ENCODE measurements around the gene PTGES3.
"Not testable (repeated sequence)": the region's sequence is repeated elsewhere in the genome, so short reads cannot be mapped to it uniquely, and the experiment has no call there.

Gene PTGES3, protein sequence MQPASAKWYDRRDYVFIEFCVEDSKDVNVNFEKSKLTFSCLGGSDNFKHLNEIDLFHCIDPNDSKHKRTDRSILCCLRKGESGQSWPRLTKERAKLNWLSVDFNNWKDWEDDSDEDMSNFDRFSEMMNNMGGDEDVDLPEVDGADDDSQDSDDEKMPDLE

DNA sequence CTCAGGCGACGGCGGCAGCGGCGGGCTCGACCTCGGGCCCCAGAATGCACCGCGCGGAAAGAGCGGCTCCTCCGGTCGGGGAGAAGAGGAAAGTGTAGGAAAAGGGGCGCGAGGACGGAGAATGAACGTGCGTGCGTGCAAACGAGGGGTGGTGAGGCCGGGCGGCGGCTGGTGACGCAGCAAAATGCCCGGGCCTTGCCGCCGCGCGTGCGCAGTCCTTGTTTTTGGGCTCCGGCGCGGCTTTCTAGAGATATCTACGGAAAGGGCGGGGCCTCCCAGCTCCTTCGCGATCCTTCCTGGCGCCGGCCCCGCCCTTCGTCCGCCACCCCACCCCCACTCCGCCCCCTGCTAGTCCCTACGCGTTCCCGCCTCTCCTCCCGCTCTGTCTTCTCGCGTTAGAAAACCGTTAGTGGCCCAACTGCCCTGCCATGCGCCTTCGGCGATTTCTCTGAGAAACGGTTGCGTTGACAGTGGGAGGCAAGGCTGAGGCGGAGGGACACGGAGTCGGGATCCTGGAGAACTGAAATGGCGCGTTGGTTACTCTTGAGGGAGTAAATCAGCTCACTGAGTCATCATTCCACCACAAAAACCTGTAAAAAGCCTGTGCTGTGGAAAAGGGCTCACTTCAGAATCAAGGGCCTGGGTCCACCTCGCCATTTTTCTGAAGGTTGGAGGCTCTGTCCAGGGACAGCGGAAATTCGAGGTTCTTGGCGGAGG is at the start of gene PTGES3:
Gene PTGES3 (minus strand): TSS at position 156 of the 717 bp plus-strand sequence. CDS start 285 bp downstream, outside the sequence.
- DNase-seq = peak; percentile 97 to 99

- DNase-seq = no peak
Measured at GRCh38 chr12:56728139-56728861, 40.2 kb upstream of the PTGES3 start.

GRCh38 chr12:56726196-56726675 is 38.2 kb upstream of the PTGES3 start:
- not testable (repeated sequence) for DNase-seq

GRCh38 chr12:56725723-56726102 is 37.6 kb upstream of the PTGES3 start:
- no peak for DNase-seq

DNA sequence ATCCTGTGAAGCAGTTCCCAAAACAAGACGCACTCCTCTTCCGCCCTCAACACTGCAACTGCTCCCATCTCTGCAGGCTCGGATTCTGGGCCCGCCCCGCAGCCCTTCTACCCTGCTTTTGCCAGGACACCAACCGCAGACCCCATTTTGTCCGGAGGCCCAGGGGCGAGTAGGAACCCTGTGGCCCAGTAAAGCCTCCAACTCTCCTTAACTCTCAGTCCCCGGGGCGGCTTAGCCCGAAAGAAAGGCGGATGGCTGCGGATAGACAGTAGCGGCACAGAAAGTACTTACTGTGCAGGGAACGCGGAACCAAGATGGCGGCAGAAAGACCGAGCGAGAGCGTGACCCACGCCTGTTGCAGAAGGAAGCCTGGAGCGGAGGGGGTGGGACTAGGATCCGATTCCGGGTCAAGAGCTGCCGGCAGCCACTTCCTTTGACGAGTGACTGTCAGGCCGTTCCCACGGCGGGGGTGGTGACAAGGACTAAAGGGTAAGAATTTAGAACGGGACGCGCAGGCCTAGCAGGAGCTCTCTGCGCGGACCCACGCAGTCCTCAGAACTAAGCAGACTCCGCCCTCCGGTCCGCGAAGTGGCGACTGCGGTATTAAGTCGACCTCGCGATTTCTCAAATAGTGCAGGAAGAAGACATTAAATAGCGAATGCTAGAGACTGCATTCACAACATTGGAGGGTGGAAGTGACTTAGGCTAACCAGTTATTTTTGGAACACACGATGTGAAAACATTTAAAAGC is 37.1 kb upstream of the PTGES3 start, which contains the start of gene NACA:
Gene NACA (minus strand): TSS at position 328 of the 751 bp plus-strand sequence. CDS start 778 bp downstream, outside the sequence.
- peak; percentile 98 to 99 for DNase-seq

DNA sequence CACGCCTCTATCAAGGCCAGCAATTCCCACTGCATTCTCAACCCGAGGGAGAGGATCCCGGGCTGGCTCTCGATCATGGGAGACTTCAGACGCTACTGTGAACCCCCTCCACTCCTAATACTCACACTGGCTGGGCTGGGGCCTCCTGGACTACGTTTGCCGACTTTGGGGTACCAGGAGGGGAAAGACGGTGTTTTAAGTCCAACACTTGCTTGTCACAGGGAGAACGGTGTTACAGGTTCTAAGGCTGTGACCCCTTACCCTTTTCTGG is 36.6 kb upstream of the PTGES3 start:
- peak in 1 of 2 donors; percentile 38 for DNase-seq

GRCh38 chr12:56723889-56724700 is 36.0 kb upstream of the PTGES3 start:
- DNase-seq = no peak

GRCh38 chr12:56723352-56723751 is 35.3 kb upstream of the PTGES3 start:
- DNase-seq = no peak

GRCh38 chr12:56722832-56723231 is 34.7 kb upstream of the PTGES3 start:
- no peak for DNase-seq

- DNase-seq = no peak
Measured at GRCh38 chr12:56721721-56722120, 33.6 kb upstream of the PTGES3 start.

GRCh38 chr12:56721216-56721615 is 33.1 kb upstream of the PTGES3 start:
- DNase-seq = no peak

- DNase-seq = no peak
Measured at GRCh38 chr12:56720731-56721151, 32.7 kb upstream of the PTGES3 start.

- no peak for DNase-seq
Measured at GRCh38 chr12:56719056-56719455, 31.0 kb upstream of the PTGES3 start.

DNA sequence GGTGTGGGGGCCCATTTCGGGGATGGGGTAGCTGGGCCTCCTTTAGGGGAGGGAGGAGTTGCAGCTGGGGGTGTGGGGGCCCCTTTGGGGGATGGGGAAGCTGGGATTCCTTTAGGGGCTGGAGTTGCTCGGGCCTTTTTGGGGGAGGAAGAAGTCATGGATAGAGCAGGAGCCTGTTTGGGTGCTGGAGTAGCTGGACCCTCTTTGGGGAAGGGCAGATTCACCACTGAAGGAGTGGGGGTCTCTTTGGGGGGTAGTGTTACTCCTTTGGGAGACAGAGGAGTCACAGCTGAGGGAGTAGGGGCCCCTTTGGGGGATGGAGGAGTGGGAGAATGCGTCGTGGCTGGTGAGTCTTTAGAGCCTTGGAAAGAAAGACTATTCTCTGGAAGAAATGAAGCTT is 30.6 kb upstream of the PTGES3 start:
- DNase-seq = no peak

DNA sequence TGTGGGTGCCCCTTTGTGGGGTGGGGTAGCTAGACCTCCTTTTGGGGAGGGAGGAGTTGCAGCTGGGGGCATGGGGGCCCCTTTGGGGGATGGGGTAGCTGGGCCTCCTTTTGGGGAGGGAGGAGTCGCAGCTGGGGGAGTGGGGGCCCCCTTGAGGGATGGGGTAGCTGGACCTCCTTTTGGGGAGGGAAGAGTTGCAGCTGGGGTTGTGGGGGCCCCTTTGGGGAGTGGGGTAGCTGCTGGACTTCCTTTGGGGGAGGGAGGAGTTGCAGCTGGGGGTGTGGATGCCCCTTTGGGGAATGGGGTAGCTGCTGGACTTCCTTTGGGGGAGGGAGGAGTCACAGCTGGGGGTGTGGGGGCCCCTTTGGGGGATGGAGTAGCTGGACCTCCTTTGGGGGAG is 30.1 kb upstream of the PTGES3 start:
- DNase-seq = no peak

- no peak for DNase-seq
Measured at GRCh38 chr12:56716933-56717880, 29.1 kb upstream of the PTGES3 start.

DNA sequence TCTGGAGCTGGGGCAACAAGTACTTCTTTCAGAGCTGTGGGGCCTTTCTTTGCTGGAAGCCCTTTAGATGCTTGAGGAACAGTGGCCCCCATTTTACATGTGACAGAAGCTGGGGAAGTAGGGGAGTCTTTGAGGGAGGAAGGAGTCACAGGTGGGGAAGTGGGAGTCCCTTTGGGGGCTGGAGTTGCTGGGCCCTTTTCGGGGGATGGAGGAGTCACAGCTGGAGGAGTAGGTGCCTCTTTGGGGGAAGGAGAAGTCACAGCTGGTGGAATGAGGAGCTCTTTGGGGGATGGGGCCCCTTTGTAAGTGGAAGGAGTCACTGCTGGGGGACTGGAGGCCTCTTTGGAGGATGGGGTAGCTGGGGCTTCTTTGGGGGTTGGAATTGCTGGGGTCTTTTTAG is 28.4 kb upstream of the PTGES3 start:
- no peak for DNase-seq

- no peak for DNase-seq
Measured at GRCh38 chr12:56715798-56716197, 27.7 kb upstream of the PTGES3 start.

DNA sequence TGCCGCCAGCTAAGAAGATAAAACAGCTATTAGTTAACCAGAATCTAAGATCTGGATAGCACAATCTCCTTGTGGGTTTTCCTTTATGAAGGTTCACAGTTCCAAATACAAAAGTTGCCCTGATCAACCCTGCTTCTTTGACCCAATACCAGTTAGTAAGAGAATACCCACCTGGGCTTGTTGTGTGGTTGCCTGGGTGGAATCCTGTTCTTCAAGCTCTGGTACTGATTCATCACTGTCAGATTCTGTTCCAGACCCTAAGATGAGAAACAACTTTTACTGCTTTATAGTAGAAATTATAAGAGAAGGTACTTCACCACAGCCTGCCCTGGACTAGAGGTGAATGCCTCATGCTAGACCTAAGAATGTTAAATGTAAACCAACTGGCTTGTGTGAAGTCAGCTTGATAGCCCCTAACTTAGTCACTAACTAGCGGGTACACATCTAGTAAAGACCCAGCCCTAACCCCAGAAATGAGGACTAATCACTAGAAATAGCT is 26.4 kb upstream of the PTGES3 start:
- no peak for DNase-seq

DNA sequence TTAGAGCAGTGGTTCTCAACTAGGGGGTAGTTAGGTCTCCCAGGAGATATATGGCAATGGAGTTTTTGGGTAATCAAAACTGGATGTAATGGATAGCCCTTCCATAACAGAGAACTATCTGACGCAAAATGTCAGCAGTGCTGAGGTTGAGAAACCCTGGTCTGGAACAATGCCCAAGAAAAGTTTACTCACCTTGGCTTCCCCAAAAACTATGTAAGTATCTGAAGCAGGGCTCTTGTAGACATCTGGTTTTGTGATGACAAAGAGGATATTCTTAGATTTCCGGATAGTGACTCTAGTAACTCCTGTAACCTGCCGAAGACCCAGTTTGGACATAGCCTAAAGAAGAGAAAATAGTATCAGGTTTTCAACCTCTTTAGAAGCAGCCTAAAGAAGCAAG is 25.3 kb upstream of the PTGES3 start:
- DNase-seq = no peak
